ENCODE results near the gene KIAA0753.

GRCh38 chr17:6545291-6545690, 95.2 kb downstream of the KIAA0753 start:
- TF ChIP-seq MXI1 (IDR thresholded peaks at IDR 0.05; ENCODE audit: low read depth, low read length) (no peak), BRCA1 (IDR thresholded peaks at IDR 0.05; ENCODE audit: low read depth, low read length) (no peak), CTCF (IDR thresholded peaks at IDR 0.05 in 2 of 3, conservative IDR thresholded peaks at IDR 0.05 in 1 of 3; ENCODE audit: control insufficient read depth in 2 of 3, extremely low read depth in 1 of 3, insufficient read depth in 1 of 3, low read depth in 3 of 3, low read length in 3 of 3) (no peak), RCOR1 (conservative IDR thresholded peaks at IDR 0.05; ENCODE audit: low read depth, low read length) (no peak), CHD4 (IDR thresholded peaks at IDR 0.05) (no peak), NRF1 (conservative IDR thresholded peaks at IDR 0.05; ENCODE audit: low read depth, low read length) (no peak), LARP7 (IDR thresholded peaks at IDR 0.05) (no peak)
